ENCODE data around the gene WDR3. TPM values are rescaled to one million over a fixed set of nuclear protein-coding genes. Genes with fewer than 3 reads are reported as not detected.

The WDR3 gene
- total RNA-seq, 1 experiment from 2014 or later, result 61.4 TPM

DNA sequence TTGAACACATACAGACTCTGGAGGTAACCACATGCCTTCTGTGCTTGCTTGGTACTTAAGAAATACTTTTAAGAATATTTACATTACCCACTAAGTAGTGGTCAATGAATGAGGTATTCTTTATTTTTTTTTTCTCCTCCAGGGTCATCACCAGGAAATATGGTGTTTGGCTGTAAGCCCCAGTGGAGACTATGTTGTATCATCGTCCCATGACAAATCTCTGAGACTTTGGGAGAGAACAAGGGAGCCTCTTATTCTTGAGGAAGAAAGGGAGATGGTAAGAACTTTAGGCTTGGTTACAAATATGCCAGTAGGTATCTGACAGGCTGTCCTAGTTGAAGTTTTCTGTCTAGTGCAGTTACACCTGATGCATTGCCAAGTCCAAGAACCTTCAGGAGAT, 22.8 kb downstream of the WDR3 start:
- Histone ChIP-seq H2BK20ac (ENCODE audit: low read depth, low read length, poor library complexity, severe bottlenecking) (no peak overlapping the region), H3K4me1 (ENCODE audit: insufficient read depth, low read length) (no peaks in the 10 kb centered on the region), H3K23me2 (ENCODE audit: insufficient read length, low read depth, low read length, poor library complexity, severe bottlenecking) (no peaks in the 10 kb centered on the region), H2BK12ac (ENCODE audit: insufficient read length, low read depth, low read length) (no peak overlapping the region), H4K91ac (ENCODE audit: insufficient read length, low read depth, low read length) (no peak overlapping the region), H3K23ac (ENCODE audit: insufficient read length, low read depth, low read length) (no peak overlapping the region), H2AFZ (ENCODE audit: low read length) (no peak overlapping the region), H4K20me1 (ENCODE audit: control insufficient read depth, insufficient read depth, insufficient read length) (no peaks in the 10 kb centered on the region), H3K79me2 (ENCODE audit: insufficient read depth, low read length) (no peaks in the 10 kb centered on the region), H3K4me2 (ENCODE audit: insufficient read depth, insufficient read length, low read length) (no peak overlapping the region), H3K4ac (ENCODE audit: low read depth, low read length) (no peak overlapping the region), H3K9ac (ENCODE audit: extremely low read depth, insufficient read length, low read length) (no peak overlapping the region), H3T11ph (ENCODE audit: low read length) (no peak overlapping the region), H3K18ac (ENCODE audit: insufficient read length, low read depth, low read length) (no peak overlapping the region), H2AK5ac (ENCODE audit: insufficient read length, low read length) (no peak overlapping the region), H2BK5ac (ENCODE audit: insufficient read length, low read length) (no peak overlapping the region), H3K56ac (ENCODE audit: insufficient read length, low read depth, low read length) (no peak overlapping the region), H3K79me1 (ENCODE audit: insufficient read depth, low read depth, low read length, poor library complexity, severe bottlenecking) (no peaks in the 10 kb centered on the region), H3K27ac (ENCODE audit: insufficient read length, low read depth, low read length) (no peak overlapping the region), H3K9me3 (ENCODE audit: control insufficient read depth, low read depth, low read length) (no peaks in the 10 kb centered on the region), H4K5ac (ENCODE audit: insufficient read length, low read depth, low read length) (no peak overlapping the region), H2BK15ac (ENCODE audit: low read depth, low read length) (no peak overlapping the region), H3K14ac (ENCODE audit: insufficient read depth, low read length) (no peak overlapping the region), H3K27me3 (ENCODE audit: insufficient read depth, low read length) (no peaks in the 10 kb centered on the region), H2BK120ac (ENCODE audit: low read depth, low read length, poor library complexity, severe bottlenecking) (no peak overlapping the region), H4K8ac (replicated peaks; ENCODE audit: insufficient read length, low read depth, low read length) (no peak overlapping the region)
- Mint-ChIP-seq H3K4me3 (no peak overlapping the region), H3K27me3 (ENCODE audit: low read depth) (no peaks in the 10 kb centered on the region), H3K27ac (no peak overlapping the region), H3K9me3 (no peaks in the 10 kb centered on the region), H3K4me1 (no peaks in the 10 kb centered on the region), H3K36me3 (ENCODE audit: insufficient read depth in 1 of 3, low read depth in 3 of 3) (peaks cover 31 to 89% (median 59%) of the 10 kb centered on the region in 3 experiments; a peak in 6 of 7 replicates)
- DNase-seq, result no peak
- TF ChIP-seq, protein P1, sequence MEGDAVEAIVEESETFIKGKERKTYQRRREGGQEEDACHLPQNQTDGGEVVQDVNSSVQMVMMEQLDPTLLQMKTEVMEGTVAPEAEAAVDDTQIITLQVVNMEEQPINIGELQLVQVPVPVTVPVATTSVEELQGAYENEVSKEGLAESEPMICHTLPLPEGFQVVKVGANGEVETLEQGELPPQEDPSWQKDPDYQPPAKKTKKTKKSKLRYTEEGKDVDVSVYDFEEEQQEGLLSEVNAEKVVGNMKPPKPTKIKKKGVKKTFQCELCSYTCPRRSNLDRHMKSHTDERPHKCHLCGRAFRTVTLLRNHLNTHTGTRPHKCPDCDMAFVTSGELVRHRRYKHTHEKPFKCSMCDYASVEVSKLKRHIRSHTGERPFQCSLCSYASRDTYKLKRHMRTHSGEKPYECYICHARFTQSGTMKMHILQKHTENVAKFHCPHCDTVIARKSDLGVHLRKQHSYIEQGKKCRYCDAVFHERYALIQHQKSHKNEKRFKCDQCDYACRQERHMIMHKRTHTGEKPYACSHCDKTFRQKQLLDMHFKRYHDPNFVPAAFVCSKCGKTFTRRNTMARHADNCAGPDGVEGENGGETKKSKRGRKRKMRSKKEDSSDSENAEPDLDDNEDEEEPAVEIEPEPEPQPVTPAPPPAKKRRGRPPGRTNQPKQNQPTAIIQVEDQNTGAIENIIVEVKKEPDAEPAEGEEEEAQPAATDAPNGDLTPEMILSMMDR (conservative IDR thresholded peaks at IDR 0.05), result no peak
- WGBS (ENCODE audit: extremely low coverage, insufficient read length, low lambda C conversion rate), result no CpG with 5 or more reads among the region's 1 CpG
